ENCODE data around the gene FCHSD2. TPM values are rescaled to one million over a fixed set of nuclear protein-coding genes. Genes with fewer than 3 reads are reported as not detected.

Gene FCHSD2
- total and polyA plus RNA-seq, 2 donors (not counting 1 experiment from before 2014, with no cell fraction given): 19.5 to 40.6 TPM

GRCh38 chr11:73187854-73188253, 45.7 kb upstream of the FCHSD2 start:
- peaks cover 2% of the 10 kb centered on the region for H3K27me3 ChIP-seq (ENCODE audit: control insufficient read depth, insufficient read depth, low read length)
- peaks cover 5% of the 10 kb centered on the region for H3K4me1 ChIP-seq (ENCODE audit: control insufficient read depth, extremely low read depth, insufficient read depth, low read length)
- H3K4me2 ChIP-seq (ENCODE audit: extremely low read depth, insufficient read depth, low read length): no peak overlapping the region
- DNase-seq (ENCODE audit: low read depth in 2 of 2): no peak
- H2AFZ ChIP-seq (ENCODE audit: low read length): no peak overlapping the region
- H3K9ac ChIP-seq (ENCODE audit: insufficient read depth, low read length): no peak overlapping the region
- no peaks in the 10 kb centered on the region for H3K9me3 ChIP-seq (ENCODE audit: control insufficient read depth, insufficient read depth, low read depth, low read length)
- no peak for TF ChIP-seq EZH2 (IDR thresholded peaks at IDR 0.05; ENCODE audit: low read length, missing control alignments)
- no peak for TF ChIP-seq CTCF (conservative IDR thresholded peaks at IDR 0.05 in 1 of 2, IDR thresholded peaks at IDR 0.05 in 1 of 2; ENCODE audit: low read depth in 1 of 2, low read length in 2 of 2)
- H3K27ac ChIP-seq (ENCODE audit: insufficient read depth, low read length): no peak overlapping the region
- no peak overlapping the region for H3K4me3 ChIP-seq (replicated peaks in 1 of 4; ENCODE audit: control extremely low read depth in 1 of 4, insufficient read depth in 1 of 4, low read depth in 3 of 4, low read length in 4 of 4)
- H3K79me2 ChIP-seq (ENCODE audit: control insufficient read depth, insufficient read depth, low read length): no peaks in the 10 kb centered on the region
- H4K20me1 ChIP-seq (ENCODE audit: control insufficient read depth, extremely low read depth, insufficient read depth, low read length): no peaks in the 10 kb centered on the region
- no peaks in the 10 kb centered on the region for H3K36me3 ChIP-seq (ENCODE audit: control insufficient read depth, insufficient read depth, low read length)

DNA sequence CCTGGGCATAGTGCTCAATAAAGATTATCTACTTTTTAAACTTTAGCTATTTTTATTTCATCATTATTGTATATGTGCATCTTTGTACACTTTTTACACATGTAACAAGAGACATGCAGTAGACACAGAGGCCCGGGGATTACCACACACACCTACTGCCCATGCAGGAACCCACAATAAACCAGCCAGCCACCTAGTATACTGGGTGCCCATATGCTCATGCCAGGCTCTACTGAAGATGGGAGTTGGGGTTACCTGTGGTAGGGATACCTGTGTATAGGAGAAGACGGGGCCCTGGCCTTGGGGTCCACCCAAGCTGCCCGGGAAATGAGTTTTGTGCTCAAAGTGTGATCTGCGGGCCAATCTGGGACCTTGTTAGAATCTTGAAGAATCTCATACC, 44.8 kb upstream of the FCHSD2 start:
- Histone ChIP-seq H3K27ac (ENCODE audit: insufficient read depth, low read length) (no peak overlapping the region), H3K27me3 (ENCODE audit: control insufficient read depth, insufficient read depth, low read length) (peaks cover 2% of the 10 kb centered on the region), H4K20me1 (ENCODE audit: control insufficient read depth, extremely low read depth, insufficient read depth, low read length) (no peaks in the 10 kb centered on the region), H3K9ac (ENCODE audit: insufficient read depth, low read length) (no peak overlapping the region), H3K79me2 (ENCODE audit: control insufficient read depth, insufficient read depth, low read length) (no peaks in the 10 kb centered on the region), H3K36me3 (ENCODE audit: control insufficient read depth, insufficient read depth, low read length) (no peaks in the 10 kb centered on the region), H3K4me1 (ENCODE audit: control insufficient read depth, extremely low read depth, insufficient read depth, low read length) (peaks cover 5% of the 10 kb centered on the region), H3K9me3 (ENCODE audit: control insufficient read depth, insufficient read depth, low read depth, low read length) (no peaks in the 10 kb centered on the region), H2AFZ (ENCODE audit: low read length) (no peak overlapping the region), H3K4me3 (replicated peaks in 1 of 4; ENCODE audit: control extremely low read depth in 1 of 4, insufficient read depth in 1 of 4, low read depth in 3 of 4, low read length in 4 of 4) (no peak overlapping the region), H3K4me2 (ENCODE audit: extremely low read depth, insufficient read depth, low read length) (no peak overlapping the region)
- no peak for TF ChIP-seq CTCF (conservative IDR thresholded peaks at IDR 0.05 in 1 of 2, IDR thresholded peaks at IDR 0.05 in 1 of 2; ENCODE audit: low read depth in 1 of 2, low read length in 2 of 2)
- no peak for TF ChIP-seq EZH2 (IDR thresholded peaks at IDR 0.05; ENCODE audit: low read length, missing control alignments)
- no peak for DNase-seq (ENCODE audit: low read depth in 2 of 2)

DNA sequence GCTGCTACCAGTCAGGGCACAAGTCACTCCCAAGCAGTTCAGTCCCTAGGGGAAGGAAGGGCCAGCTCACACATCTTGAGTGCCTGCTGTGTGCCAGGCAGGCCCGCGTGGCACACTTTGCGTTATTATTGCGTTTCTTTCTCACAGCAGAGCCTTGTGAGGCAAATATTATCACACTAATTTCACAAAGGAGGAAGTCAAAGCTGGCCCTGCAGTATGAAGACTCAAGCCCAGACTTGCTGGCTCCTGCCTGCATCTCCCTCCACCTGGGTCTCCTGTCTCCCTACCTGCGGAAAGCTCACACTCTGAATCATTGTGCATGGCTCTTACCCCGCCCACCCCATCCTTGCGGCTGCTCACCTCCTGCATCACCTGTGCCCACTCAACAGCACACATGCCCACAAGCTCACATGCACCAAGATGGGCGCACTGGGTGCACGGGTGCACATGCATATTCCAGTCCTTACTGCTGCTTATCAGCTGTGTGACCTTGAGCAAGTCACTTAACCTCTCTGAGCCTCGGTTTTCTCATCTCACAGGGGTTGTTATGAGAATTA, 44.3 kb upstream of the FCHSD2 start:
- H3K9me3 ChIP-seq (ENCODE audit: control insufficient read depth, insufficient read depth, low read depth, low read length): no peaks in the 10 kb centered on the region
- no peak overlapping the region for H3K27ac ChIP-seq (ENCODE audit: insufficient read depth, low read length)
- no peak for DNase-seq (ENCODE audit: low read depth in 2 of 2)
- H3K4me2 ChIP-seq (ENCODE audit: extremely low read depth, insufficient read depth, low read length): no peak overlapping the region
- H3K9ac ChIP-seq (ENCODE audit: insufficient read depth, low read length): no peak overlapping the region
- no peak overlapping the region for H2AFZ ChIP-seq (ENCODE audit: low read length)
- no peak overlapping the region for H3K4me3 ChIP-seq (replicated peaks in 1 of 4; ENCODE audit: control extremely low read depth in 1 of 4, insufficient read depth in 1 of 4, low read depth in 3 of 4, low read length in 4 of 4)
- no peaks in the 10 kb centered on the region for H3K36me3 ChIP-seq (ENCODE audit: control insufficient read depth, insufficient read depth, low read length)
- H3K79me2 ChIP-seq (ENCODE audit: control insufficient read depth, insufficient read depth, low read length): no peaks in the 10 kb centered on the region
- TF ChIP-seq EZH2 (IDR thresholded peaks at IDR 0.05; ENCODE audit: low read length, missing control alignments): no peak
- TF ChIP-seq CTCF (conservative IDR thresholded peaks at IDR 0.05 in 1 of 2, IDR thresholded peaks at IDR 0.05 in 1 of 2; ENCODE audit: low read depth in 1 of 2, low read length in 2 of 2): no peak
- H4K20me1 ChIP-seq (ENCODE audit: control insufficient read depth, extremely low read depth, insufficient read depth, low read length): no peaks in the 10 kb centered on the region
- peaks cover 5% of the 10 kb centered on the region for H3K4me1 ChIP-seq (ENCODE audit: control insufficient read depth, extremely low read depth, insufficient read depth, low read length)
- peaks cover 2% of the 10 kb centered on the region for H3K27me3 ChIP-seq (ENCODE audit: control insufficient read depth, insufficient read depth, low read length)
